ENCODE measurements around the gene AMPD2.

The AMPD2 gene

GRCh38 chr1:109621379-109622136 lies 1.9 kb downstream of the AMPD2 start:
- TF ChIP-seq CTCF (IDR thresholded peaks at IDR 0.05) = no peak
- Histone ChIP-seq H3K4me3 (peak overlapping the region; percentile 73), H3K27ac (peak overlapping the region in 1 of 2 donors; percentile 88)
- DNase-seq (ENCODE audit: low spot score) = no peak

- no peak overlapping the region for H3K27ac ChIP-seq
- no peak for TF ChIP-seq CTCF (IDR thresholded peaks at IDR 0.05)
- no peak for DNase-seq (ENCODE audit: low spot score)
- no peak overlapping the region for H3K4me3 ChIP-seq
Observed at GRCh38 chr1:109622137-109622892, 2.7 kb downstream of the AMPD2 start.

DNA sequence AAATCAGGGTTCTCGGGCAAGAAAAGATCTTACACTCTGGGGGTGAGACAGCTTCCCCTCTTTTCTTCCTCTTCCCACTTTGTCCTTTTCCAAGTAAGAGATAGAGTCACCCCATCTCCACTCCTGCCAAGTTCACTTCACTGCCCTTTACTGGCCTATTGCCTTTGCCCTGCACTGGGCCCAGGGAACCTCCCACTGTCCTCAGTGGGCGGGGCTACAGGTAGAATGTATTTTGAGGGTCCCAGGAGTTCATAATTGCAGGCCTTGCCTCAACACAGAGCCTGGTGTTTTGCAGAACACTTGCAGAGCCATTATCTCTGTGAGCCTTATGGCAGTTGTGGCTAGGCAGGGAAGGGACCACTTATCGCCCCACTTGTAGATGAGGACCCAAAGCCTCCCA lies 3.3 kb downstream of the AMPD2 start:
- no peak overlapping the region for H3K4me3 ChIP-seq
- H3K27ac ChIP-seq = peak overlapping the region in 1 of 2 donors; percentile 67
- no peak for TF ChIP-seq CTCF (IDR thresholded peaks at IDR 0.05)

GRCh38 chr1:109623601-109624161 lies 4.0 kb downstream of the AMPD2 start:
- no peak for DNase-seq (ENCODE audit: low spot score)
- Histone ChIP-seq H3K27ac (peak overlapping the region; percentile 7 to 67), H3K4me3 (peak overlapping the region; percentile 63)
- TF ChIP-seq CTCF (IDR thresholded peaks at IDR 0.05) = no peak

More for the DNA sequence above, 3.3 kb downstream of the AMPD2 start:
- no peak for DNase-seq (ENCODE audit: low spot score)

- no peak for TF ChIP-seq CTCF (IDR thresholded peaks at IDR 0.05)
- no peak for DNase-seq (ENCODE audit: low spot score)
- H3K27ac ChIP-seq = peak overlapping the region in 1 of 2 donors; percentile 67
- peak overlapping the region; percentile 63 for H3K4me3 ChIP-seq
Observed at GRCh38 chr1:109624201-109625010, 4.8 kb downstream of the AMPD2 start.

DNA sequence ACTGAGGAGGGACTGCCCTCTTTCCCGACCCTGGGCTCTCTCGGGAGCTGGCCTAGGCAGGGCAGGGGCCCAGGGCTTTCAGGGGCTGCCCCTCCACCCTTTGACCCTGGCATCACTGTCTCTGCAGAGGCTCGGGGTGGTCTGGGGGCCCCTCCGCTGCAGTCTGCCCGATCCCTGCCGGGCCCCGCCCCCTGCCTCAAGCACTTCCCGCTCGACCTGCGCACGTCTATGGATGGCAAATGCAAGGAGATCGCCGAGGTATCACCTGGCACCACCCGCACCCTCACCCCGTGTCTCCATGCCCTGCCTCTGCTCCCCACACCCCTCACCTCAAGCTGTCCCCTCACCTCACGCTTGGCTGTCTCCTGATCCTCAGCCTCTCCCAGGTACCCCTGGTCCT lies 5.5 kb downstream of the AMPD2 start:
- DNase-seq (ENCODE audit: low spot score) = no peak
- no peak overlapping the region for H3K4me3 ChIP-seq
- no peak for TF ChIP-seq CTCF (IDR thresholded peaks at IDR 0.05)
- H3K27ac ChIP-seq = no peak overlapping the region

Data from coronary artery (tissue), 2 donors.